Fibroblast of villous mesenchyme (primary cell): ENCODE measurements around the gene ZNF282. TPM values are rescaled to one million over a fixed set of nuclear protein-coding genes. Genes with fewer than 3 reads are reported as not detected.
"Not testable (repeated sequence)": the region's sequence is repeated elsewhere in the genome, so short reads cannot be mapped to it uniquely, and the experiment has no call there.

Experiments used
- DNase-seq: peaks from one replicate; pipeline ENCODE4 v3.0.0-alpha.2; 2010; ENCODE audit warnings: low read depth
- H3K4me3 ChIP-seq: 2 replicates; pipeline ENCODE4 v1.5.1; 2011; ENCODE audit warnings: low read depth, mild to moderate bottlenecking, low read length
- total RNA-seq: library from RNA; depleted of rRNA; stranded (reverse); fragments of >200 nt; gene quantifications from 2 replicates; pipeline ENCODE4 v1.2.3, GENCODE V29; 2012
- TF ChIP-seq, protein P1 (sequence below): IDR thresholded peaks from 2 replicates; pipeline ENCODE4 v1.5.1; 2012; ENCODE audit warnings: low read depth, mild to moderate bottlenecking, low read length; ENCODE audit not compliant: insufficient read depth

ZNF282 gene
- total RNA-seq, 1 donor, result 21.6 TPM

DNA sequence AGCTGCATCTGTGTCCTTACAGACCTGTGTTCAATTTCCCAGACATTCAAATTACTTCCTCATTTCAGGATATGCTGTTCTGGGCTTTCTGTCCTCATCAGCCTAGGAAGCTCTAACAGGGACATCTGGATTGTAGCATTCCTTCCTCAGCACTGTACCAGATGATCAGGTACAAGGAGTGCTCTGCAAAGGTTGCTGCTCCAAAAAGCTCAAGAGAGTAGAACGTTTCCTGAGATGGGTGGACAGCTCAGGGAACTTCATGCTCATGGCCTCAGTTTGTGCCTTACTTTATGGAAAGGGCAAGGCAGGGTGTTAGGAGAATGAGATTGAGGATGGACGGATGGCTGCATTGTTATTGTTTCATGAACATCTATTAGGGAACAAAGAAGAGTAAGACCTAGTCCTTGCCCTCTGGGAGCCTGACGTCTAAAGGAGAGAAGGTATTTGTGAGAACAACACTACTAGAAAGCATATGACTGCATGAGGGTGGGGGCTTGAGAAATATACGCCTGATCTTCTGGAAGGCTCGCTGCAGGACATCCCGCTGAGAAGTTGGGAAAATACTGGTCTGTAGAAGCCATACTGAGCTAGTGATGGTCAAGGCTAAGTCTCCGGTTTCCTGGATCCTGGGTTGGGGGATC lies 33.6 kb downstream of the ZNF282 start:
- no peak overlapping the region for H3K4me3 ChIP-seq
- DNase-seq, result no peak
- TF ChIP-seq, protein P1, sequence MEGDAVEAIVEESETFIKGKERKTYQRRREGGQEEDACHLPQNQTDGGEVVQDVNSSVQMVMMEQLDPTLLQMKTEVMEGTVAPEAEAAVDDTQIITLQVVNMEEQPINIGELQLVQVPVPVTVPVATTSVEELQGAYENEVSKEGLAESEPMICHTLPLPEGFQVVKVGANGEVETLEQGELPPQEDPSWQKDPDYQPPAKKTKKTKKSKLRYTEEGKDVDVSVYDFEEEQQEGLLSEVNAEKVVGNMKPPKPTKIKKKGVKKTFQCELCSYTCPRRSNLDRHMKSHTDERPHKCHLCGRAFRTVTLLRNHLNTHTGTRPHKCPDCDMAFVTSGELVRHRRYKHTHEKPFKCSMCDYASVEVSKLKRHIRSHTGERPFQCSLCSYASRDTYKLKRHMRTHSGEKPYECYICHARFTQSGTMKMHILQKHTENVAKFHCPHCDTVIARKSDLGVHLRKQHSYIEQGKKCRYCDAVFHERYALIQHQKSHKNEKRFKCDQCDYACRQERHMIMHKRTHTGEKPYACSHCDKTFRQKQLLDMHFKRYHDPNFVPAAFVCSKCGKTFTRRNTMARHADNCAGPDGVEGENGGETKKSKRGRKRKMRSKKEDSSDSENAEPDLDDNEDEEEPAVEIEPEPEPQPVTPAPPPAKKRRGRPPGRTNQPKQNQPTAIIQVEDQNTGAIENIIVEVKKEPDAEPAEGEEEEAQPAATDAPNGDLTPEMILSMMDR, result no peak

- H3K4me3 ChIP-seq, result no peak overlapping the region
- no peak for DNase-seq
- TF ChIP-seq, protein P1, result no peak
Measured at GRCh38 chr7:149229526-149229925, 34.2 kb downstream of the ZNF282 start.

- no peak overlapping the region for H3K4me3 ChIP-seq
Measured at GRCh38 chr7:149232362-149232761, 37.0 kb downstream of the ZNF282 start.

DNA sequence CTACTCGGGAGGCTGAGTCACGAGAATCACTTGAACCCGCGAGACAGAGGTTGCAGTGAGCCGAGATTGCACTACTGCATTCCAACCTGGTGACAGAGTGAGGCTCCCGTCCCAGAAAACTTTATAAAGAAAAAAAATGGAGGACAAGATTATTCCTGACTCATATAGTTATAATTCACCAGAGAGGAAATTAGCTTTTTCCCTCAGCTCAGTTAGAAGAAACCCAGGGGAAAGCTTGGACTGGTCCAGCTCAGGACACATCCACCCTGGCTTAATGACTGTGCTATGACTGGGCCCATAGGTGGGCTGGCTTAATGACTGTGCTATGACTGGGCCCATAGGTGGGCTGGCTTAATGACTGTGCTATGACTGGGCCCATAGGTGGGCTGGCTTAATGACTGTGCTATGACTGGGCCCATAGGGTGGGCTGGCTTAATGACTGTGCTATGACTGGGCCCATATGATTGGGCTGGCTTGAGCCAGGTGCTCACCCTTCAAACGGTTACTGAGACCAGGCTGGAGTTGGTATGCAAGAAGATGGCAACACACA lies 38.4 kb downstream of the ZNF282 start:
- DNase-seq, result peak; percentile 66
- H3K4me3 ChIP-seq, result not testable (repeated sequence)

More at GRCh38 chr7:149232362-149232761, 37.0 kb downstream of the ZNF282 start:
- TF ChIP-seq, protein P1, result no peak
- DNase-seq, result no peak

DNA sequence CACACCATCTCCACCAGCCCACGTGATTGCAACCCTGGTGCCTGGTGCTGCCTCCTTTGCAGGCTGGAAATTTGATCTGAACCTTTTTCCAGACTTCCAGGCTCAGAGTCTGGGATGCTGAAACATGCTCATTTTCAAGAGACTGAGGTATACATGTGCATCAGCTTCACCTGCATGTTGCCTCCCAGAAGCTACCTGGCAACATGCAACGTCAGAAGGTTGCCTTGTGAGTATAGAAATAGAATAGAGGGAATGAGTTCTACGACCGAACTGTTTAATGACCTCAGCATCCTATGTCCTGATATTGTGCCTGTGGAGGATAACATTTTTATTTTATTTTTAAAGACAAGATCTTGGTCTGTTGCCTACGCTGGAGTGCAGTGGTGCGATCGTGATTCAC lies 42.2 kb downstream of the ZNF282 start:
- TF ChIP-seq, protein P1, result no peak
- no peak for DNase-seq
- H3K4me3 ChIP-seq, result no peak overlapping the region

DNA sequence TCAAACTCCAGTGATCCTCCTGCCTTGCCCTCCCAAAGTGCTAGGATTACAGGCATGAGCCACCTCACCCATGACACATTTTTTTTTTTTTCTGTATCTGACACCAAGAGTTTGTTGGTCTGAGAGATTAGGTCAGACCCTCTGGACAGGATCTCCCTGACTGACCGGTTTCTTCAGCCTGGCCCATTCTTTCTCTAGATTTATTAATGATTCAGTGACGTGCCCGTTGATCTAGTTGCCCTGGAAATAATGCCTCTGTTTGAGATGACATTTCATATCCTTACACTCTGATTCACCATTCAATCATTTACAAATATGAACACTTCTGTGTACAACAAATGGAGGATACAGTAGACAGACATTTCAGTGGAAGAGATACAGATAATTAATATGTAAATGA lies 42.7 kb downstream of the ZNF282 start:
- H3K4me3 ChIP-seq, result no peak overlapping the region
- no peak for DNase-seq
- TF ChIP-seq, protein P1, result no peak

DNA sequence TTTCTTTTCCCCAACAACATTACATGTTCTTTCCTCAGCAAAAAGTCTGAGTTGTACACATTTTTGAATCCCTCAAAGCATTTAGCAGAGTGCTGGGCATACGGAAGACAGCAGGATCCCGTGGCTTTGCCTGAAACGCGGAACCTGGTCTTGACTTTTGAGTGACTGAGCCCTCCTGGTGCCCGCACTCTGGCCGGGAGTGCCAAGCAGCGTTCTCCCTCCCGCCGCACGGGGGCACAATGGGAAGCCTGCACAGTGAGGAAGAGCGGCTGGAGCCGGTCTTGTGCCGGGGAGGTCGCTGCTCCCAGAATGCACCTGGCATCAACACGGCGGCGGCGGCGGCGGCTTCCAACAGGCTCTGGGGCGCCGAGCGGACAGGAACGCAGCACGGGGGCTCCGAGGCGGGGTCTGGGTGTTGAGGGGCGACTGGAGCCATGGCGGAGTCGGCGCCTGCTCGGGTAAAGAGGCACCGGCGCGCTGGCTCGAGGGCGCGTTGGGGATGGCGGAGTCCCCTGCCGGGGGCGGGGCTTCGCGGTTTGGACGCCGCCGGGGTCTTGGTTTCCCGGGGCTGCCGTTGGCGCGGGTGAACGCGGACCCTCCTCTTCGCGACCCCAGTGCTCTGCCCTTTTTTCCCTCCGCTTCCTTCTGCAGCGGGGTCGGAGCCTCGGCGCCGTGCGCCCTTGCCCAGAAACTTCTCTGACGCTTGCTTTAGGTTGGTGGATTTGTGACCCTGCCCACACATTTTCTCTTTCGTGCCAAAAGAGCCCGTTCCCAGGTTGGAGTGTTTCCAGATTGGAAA lies 44.2 kb downstream of the ZNF282 start, which contains the start of gene ZNF212:
ZNF212 (plus strand) TSS at position 307 of the 799 bp plus-strand sequence; CDS start at position 435, 128 bp downstream.
- DNase-seq, result peak; percentile 86
- H3K4me3 ChIP-seq, result peak within 1 kb of the TSS; percentile 89
- TF ChIP-seq, protein P1, result peak; percentile 85
